Measurements from ENCODE around the gene ZNF575.

- TF ChIP-seq POLR2A (IDR thresholded peaks at IDR 0.05): no peak
- TF ChIP-seq, protein P1, sequence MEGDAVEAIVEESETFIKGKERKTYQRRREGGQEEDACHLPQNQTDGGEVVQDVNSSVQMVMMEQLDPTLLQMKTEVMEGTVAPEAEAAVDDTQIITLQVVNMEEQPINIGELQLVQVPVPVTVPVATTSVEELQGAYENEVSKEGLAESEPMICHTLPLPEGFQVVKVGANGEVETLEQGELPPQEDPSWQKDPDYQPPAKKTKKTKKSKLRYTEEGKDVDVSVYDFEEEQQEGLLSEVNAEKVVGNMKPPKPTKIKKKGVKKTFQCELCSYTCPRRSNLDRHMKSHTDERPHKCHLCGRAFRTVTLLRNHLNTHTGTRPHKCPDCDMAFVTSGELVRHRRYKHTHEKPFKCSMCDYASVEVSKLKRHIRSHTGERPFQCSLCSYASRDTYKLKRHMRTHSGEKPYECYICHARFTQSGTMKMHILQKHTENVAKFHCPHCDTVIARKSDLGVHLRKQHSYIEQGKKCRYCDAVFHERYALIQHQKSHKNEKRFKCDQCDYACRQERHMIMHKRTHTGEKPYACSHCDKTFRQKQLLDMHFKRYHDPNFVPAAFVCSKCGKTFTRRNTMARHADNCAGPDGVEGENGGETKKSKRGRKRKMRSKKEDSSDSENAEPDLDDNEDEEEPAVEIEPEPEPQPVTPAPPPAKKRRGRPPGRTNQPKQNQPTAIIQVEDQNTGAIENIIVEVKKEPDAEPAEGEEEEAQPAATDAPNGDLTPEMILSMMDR (IDR thresholded peaks at IDR 0.05): no peak
Observed at GRCh38 chr19:43511324-43511723, 21.7 kb upstream of the ZNF575 start.
